Epithelial cell of prostate (primary cell): ENCODE data around the gene CYP27A1.
A peak's percentile ranks its signal among the peaks of the same experiment; 100 is the strongest.
"Not testable (repeated sequence)": the region's sequence is repeated elsewhere in the genome, so short reads cannot be mapped to it uniquely, and the experiment has no call there.

Source experiments
- DNase-seq: peaks from one replicate; pipeline ENCODE4 v3.0.0-alpha.2; 2011; ENCODE audit warnings: low read depth, low spot score
- H3K27ac ChIP-seq: fragments of 450-650 bp; 2 replicates; pipeline ENCODE4 v1.5.1; 2017; ENCODE audit warnings: mild to moderate bottlenecking

Gene CYP27A1

DNA sequence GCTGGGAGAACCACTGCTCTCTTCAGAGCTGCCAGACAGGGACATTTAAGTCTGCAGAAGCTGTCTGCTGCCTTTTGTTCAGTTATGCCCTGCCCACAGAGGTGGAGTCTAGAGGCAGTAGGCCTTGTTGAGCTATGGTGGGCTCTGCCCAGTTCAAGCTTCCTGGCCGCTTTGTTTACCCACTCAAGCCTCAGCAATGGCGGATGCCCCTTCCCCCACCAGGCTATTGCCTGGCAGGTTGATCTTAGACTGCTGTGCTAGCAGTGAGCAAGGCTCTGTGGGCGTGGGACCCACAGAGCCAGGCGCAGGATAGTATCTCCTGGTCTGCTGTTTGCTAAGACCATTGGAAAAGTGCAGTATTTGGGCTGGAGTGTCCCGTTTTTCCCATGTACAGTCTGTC lies 9.2 kb upstream of the CYP27A1 start:
- not testable (repeated sequence) for DNase-seq, H3K27ac ChIP-seq

DNA sequence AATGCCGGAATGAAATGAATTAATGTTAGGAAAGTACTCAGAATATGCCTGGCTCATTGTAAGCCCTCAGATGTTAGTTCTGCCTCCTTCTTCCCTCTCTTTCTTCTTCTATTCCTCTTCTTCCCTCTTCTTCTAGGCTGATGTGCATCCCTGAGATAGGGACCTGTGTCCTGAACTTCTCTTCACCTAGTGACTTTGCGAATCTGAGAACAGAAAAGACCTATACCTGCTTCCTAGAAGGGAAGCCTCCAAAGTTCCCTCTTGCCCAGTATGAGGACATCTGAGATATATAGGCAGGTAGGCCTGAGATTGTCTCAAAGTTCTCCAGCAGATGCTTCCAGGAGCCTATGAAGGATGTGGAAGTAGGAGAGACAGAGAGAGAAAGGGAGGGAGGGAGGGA lies 8.1 kb upstream of the CYP27A1 start:
- no peak overlapping the region for H3K27ac ChIP-seq
- DNase-seq, result no peak

DNA sequence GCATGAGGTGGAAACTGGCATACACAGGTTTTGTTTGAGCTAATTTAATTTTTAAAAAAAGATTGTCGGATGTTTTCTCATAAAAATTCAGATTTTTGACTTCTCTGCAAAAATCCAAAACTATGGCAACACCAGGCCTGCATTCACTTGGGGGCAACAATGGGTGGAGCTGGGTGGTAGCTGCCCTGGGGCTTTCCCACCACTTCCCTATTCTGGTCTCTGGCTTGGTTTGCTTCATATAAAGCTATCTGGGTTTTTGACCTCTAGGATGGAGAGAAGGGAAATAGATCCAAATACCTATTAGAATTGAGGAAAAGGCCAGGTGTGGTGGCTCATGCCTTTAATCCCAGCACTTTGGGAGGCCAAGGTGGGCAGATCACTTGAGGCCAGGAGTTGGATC lies 5.5 kb upstream of the CYP27A1 start:
- no peak overlapping the region for H3K27ac ChIP-seq
- DNase-seq, result no peak

DNA sequence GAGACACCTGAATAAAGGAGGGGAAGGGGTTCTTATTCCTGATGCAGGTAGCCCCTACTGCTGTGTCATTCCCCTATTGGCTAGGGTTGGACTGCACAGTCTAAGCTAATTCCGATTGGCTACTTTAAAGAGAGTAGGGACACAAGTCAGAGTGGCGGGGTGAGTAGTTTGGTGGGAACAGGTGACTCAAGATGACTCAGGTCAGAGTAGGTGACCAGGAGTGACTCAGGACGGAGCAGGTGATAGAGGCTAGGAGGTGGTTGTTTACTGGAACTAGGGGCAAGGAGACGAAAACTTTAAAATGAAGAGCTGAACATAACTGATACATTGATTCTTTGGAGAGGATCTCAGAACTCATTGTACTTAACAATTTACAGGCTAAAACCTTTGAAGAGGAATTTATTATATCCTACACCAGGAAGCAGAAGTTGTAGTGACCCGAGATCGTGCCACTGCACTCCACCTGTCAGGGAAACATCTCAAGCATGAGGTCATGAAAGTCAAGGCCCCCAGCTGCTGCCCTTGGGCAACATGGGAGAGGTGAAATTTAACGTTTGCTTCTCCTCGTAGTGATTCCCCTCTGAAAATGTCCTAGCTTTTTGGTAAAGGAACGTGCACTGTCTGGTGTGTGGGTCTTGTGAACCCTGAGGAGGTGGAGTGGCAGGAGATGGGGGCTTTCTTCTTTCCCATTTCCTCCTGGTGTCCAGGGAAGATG lies 4.5 kb upstream of the CYP27A1 start:
- no peak overlapping the region for H3K27ac ChIP-seq
- DNase-seq, result no peak

DNA sequence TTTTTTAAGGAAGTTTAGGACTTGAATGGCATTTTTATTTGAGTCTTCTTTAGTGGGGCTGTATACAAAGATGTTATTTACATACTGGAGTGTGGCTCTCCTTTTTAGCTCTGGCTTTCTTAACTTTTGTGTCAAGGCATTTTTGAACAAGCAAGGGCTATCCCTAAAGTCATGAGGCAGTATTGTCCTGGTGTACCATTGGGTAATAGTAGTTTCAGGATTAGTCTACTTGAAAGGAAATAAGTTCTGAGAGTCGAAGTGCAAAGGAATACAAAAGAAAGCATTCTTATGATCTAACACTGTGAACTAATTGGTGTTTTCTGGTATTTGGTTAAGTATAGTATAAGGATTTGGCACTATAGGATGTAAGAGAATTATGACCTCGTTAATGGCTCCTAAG lies 1.9 kb upstream of the CYP27A1 start:
- DNase-seq, result no peak
- H3K27ac ChIP-seq, result no peak overlapping the region

DNA sequence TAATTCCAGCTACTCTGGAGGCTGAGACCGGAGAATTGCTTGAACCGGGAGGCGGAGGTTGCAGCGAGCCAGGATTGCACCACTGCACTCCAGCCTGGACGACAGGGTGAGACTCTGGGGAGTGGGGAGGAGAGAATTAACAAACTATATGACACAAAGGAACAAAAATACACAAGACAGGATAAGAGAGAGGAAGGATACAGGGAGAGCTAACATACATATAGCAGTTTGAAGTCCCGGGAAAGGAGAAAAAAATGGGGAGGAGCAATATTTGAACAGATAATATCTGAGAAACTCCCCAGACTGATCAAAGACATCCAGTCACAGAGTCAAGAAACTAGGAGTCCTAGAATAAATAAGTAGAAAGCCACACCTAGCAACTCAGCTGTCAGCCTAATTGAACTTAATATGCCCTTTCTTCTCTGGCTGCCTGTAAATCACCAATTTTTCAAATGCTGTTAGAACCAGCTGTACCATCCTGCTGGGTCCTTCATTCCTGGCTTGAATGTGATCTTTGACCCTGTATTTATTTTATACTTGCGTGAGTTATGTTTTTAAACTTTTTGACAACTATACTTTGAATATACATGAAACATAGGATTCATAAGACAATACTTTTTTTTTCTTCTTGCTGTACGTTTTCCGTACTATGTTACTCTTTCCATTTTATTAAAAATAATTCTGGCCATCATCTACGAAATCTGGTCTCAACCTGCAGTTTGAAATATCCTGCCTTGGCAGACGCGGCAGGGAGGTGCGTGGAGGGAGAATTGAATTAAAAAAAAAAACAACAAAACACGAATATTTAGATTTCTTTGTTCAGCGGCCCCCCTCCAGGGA lies 876 bp upstream of the CYP27A1 start:
- no peak overlapping the region for H3K27ac ChIP-seq

DNA sequence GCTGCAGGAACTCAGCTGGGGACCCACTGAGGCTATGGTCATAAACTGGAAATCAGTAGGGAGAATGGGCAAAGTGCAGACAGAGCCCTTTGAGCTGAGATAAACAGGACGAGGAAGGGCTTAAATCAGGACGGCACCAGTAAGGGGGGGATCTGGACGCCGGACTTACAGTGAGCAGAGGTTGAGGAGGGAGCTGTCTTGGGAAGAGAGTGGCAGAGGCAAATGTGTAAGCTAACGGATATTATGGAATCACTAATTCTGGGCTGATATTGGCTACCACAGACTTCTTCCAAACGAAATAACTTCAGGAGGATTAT lies 539 bp downstream of the CYP27A1 start:
- no peak for DNase-seq
- H3K27ac ChIP-seq, result no peak overlapping the region

More for the DNA sequence above, 876 bp upstream of the CYP27A1 start:
- DNase-seq, result peak; percentile 10

DNA sequence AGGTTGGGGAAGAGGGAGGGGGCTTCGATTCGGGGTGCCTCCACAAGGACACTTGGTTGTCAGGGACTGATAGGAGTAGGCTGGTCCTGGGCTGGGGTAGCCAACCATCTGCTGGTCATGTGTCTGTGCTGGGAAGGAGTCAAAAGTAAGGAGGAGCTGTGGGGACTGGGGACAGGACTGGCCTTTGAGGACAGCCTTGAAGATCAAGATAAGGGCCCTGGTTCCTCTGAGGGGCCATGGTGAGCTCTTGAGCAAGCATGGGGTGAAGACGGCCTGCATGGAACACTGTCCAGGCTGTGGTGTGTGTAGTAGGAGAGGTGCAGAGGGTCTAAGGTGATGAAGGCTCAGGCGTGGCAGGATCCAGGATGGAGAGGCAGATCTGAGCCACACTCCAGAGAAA lies 1.7 kb downstream of the CYP27A1 start:
- no peak overlapping the region for H3K27ac ChIP-seq
- DNase-seq, result no peak

DNA sequence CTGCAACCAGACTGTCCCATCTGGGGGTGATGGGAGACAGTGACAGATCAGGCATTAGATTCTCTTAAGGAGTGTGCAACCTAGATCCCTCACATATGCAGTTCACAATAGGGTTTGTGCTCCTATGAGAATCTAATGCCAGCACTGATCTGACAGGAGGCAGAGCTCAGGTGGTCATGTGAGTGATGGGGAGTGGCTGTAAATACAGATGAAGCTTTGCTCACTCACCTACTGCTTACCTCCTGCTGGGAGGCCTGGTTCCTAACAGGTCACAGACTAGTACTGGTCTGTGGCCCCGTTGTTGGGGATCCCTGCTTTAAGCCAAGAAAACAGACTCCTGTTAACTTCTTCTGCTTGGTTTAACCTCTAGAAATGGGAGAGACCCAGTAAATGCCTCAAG lies 3.2 kb downstream of the CYP27A1 start:
- no peak overlapping the region for H3K27ac ChIP-seq
- no peak for DNase-seq

DNA sequence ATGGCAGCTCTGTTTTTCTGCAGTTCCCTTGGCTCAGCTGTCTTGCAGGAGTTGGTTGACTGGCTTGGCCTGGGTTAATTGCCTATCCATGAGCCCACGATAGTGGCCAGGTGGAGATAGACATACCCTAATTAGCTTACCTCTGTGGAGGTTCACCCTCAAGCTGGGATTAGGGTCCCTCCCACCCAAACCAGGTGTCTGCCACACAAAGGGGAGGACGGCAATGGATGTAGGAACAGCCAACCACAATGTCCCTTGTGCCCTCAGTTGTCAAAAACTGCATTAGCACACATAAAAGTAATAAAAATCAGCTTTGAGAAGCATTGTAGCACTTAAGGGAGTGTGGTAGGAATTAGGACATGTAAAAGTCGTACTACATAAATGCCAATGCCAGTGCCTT lies 4.2 kb downstream of the CYP27A1 start:
- H3K27ac ChIP-seq, result no peak overlapping the region
- no peak for DNase-seq

DNA sequence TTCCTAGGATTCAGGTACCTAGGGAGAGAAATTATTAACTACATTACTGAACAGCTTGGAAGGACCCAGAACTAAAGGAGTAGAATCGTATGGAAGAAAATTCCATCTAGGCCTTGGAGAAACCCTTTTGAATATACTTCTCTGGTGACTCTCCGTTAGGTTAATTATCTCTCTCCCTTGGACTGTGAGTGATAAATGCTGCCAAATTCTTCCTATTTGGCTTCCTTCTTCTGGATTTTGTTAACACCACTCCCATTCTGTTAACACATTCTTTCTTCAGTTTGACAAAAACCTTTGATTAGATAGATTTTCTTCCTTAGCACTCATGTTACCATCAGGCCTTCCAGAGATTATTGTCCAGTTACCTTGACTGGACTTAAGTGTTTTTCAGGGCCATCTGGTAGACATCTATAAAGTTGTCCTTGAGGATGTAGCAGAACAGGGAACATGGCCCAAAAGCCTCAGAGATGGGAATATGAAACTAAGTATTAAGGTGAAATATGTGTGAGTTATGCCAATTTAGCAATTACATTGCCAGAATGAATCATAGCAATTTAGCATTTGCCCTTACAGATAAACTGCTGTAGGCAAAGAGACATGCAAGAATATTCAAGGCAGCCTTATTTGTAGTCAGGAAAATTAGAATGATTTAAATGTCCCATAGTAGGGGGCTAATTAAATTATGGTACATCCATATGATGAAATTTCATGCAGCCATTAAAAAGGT lies 6.7 kb downstream of the CYP27A1 start:
- no peak for DNase-seq

DNA sequence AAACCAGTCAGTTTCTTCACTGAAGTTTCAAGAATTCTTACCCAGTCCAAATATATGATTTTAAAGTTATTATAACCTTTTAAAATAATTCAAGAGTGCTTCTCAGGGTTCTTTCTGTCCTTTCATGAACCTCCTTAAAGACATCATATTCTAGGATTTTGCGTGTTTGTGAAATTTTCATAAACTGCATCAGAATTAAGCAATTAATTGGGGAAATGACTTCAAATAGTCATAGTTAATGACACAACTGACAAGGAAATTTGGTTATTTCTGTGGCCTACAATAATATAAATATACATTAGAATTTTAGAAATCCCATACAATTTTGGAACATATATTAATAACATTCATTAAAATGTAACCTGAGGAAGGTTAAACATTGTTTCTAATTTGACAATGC lies 10.5 kb downstream of the CYP27A1 start:
- no peak for DNase-seq

More for the DNA sequence above, 6.7 kb downstream of the CYP27A1 start:
- H3K27ac ChIP-seq, result no peak overlapping the region

DNA sequence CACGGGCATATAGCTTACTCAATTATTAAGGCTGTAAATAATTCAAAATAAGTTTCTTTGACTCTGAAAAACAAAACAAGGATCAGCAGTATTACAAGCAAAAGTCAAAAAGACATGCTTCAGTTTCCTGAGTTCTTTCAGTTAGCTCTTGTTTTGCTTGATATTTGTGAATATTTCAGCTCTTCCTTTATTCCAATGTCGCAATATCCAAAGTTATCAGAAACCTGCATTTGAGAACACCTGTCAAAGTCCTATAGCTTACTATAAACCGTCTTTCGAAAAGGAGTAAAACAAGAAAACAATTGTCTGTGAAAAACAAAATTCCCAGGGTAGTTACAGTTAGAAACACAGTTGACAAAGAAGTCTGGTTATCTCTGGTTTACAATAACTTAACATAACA lies 14.7 kb downstream of the CYP27A1 start:
- no peak overlapping the region for H3K27ac ChIP-seq
- DNase-seq, result no peak

More for the DNA sequence above, 10.5 kb downstream of the CYP27A1 start:
- no peak overlapping the region for H3K27ac ChIP-seq

DNA sequence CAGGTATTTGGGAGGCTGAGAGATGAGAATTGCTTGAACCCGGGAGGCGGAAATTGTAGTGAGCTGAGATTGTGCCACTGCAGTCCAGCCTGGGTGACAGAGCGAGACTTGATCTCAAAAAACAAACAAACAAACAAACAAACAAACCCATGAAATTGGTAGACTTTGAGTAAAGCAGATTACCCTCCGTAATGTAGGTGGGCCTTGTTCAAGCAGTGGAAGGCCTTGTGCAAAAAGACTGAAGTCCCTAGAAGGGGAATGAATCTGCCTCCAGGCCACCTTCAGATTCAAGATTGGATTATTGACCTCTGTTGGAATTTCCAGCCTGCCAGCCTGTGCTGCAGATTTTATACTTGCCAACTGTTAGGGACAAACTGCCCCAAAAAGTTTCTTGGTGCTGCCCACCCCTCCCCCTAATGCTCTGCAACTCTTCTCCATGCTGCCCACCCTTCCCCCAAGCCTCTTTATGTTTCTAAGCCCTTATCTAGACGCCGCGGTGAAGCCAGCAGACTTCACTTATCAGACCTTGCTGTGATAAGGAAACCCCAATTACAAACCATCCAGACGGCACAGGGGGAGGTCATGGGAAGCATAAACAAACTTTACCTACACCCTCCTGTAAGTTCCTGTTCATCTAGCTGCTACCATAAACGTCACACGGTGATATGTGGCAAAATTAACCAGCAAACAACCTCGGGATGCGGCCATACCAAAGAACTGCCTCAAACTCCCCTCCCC lies 17.0 kb downstream of the CYP27A1 start:
- DNase-seq, result no peak
- H3K27ac ChIP-seq, result no peak overlapping the region

DNA sequence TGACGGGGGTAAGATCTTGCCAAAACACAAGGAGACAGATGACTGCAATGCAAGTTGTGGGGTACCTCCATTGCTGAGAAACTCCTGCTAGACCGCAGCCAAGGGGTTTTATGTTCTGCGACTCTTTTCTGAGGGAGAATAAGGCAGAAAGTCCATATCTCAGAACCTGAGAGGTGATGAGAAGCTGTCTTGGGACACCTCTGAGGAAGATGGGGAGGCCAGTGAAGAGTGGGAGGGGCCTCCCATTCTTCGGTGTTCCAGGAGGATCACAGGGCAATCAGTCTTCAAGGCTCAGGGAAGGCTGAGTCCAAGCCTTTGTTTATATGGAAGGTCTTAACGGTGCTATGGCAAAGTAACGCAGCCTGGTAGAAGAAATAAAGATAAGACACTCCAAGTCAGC lies 18.0 kb downstream of the CYP27A1 start:
- no peak overlapping the region for H3K27ac ChIP-seq
- DNase-seq, result no peak

DNA sequence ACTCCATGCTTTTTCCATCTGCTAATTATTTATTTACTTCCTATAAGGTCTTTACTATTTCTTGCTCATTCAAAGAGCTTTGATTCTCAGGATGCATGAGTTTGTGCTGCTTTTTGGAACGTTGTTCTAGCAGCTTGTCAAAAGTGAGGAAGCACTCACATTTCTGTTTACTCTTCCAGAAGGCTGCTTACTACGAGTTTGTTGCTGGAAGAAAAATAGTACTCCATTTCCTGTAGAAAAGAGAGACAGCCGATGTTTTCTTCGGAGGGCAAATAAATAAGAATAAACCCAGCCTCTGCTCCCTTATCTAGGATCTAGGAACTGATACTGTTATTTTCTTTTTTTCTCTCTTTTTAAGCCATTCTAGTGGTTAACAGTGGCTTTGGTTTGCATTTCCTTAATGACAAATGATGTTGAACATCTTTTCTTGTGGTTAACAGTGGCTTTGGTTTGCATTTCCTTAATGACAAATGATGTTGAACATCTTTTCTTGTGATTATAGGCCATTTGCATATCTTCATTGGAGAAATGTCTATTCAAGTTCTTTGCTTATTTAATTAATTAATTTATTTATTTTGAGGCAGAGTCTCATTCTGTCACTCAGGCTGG lies 20.5 kb downstream of the CYP27A1 start:
- no peak overlapping the region for H3K27ac ChIP-seq
- DNase-seq, result no peak

DNA sequence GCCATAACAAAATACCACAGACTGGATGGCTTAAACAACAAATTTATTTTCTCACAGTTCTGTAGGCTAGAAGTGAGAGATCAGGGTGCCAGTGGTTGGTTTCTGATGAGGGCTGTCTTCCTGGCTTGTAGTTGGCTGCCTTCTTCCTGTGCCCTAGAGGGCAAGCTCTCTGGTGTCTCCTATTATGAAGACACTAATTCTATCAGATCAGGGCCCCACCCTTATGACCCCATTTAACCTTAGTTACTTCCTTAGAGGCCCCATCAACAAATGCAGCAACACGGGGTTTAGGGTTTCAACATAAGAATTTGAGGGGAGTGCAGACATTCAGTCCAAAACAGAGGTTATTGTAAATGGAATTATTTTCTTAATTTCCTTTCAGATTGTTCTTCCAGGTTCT lies 22.9 kb downstream of the CYP27A1 start:
- H3K27ac ChIP-seq, result no peak overlapping the region
- DNase-seq, result no peak

DNA sequence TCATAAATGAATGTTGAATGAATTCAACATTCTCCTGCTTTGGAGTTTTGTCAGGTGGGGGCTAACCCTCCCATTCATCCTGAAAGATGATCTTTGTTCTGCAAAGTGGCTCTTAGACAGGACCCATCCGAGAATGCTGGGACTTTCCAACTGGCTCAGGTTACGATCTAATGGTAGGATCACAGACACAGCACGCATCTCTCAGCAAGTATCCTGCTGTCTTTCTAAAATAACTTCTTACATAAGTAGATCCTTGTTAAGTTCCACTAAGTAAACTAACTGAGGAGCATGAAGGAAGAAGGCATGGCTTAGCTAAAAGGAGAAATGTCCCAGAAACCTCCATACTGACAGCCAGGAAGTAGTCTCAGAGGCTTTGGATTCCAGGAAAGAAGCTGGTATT lies 23.7 kb downstream of the CYP27A1 start:
- DNase-seq, result no peak
- peak overlapping the region; percentile 25 for H3K27ac ChIP-seq

DNA sequence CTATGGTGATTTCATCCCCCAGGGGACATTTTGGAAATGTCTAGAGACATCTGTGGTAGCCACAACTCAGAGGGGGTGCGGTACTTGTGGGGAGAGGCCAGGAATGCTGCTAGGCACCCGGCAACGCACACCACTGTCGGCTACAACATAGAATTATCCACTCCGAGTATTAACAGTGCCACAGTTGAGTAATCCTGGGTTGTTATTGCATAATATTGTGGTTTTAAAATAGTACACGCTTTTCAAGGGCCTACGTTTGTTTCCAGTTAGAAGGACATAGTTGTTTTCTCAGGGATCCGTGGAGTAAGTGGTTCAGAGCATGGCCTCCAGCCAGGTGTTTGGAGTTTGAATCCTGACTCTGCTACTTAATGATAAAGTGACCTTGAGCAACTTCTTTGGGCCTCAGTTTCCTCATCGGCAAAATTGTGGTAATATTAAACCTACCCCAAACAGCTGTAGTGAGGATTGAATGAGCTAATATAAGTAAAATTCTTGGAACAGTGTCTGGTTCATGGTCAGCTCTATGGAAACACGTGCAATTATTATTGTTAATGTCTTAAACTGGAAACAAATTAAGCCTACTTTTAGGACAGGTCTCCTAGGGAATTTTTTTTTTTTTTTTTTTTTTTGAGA lies 24.5 kb downstream of the CYP27A1 start:
- DNase-seq, result peak; percentile 58
- peak overlapping the region; percentile 25 for H3K27ac ChIP-seq

DNA sequence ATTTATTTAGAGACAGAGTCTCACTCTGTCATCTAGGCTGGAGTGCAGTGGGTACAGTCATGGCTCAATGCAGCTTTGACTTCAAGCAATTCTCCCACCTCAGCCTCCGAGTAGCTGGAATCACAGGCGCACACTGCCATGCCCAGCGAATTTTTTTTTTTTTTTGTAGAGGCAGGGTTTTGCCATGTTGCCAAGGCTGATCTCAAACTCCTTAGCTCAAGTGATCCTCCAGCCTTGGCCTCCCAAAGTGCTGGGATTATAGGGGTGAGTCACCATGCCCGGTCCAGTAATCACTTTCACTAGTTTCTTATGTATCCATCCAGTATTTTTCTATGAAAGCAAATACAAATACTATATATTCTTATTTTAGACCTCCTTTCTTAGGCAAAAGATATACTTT lies 25.7 kb downstream of the CYP27A1 start:
- no peak overlapping the region for H3K27ac ChIP-seq
- no peak for DNase-seq
